DND-41 (cell line): ENCODE data around the gene P3R3URF.

Source experiments
- CTCF ChIP-seq: IDR thresholded peaks from 2 replicates; pipeline ENCODE4 v1.5.1; 2012; ENCODE audit warnings: borderline replicate concordance, low read length, moderate library complexity, mild to moderate bottlenecking; ENCODE audit not compliant: poor library complexity, severe bottlenecking; ENCODE audit errors: extremely low read depth
- EZH2 ChIP-seq: IDR thresholded peaks from 3 replicates; pipeline ENCODE4 v1.6.1; 2012; ENCODE audit warnings: borderline replicate concordance, low read depth, mild to moderate bottlenecking, moderate library complexity, low read length, inconsistent platforms; ENCODE audit not compliant: severe bottlenecking

GRCh38 chr1:46153732-46154131 is 22.6 kb downstream of the P3R3URF start:
- TF ChIP-seq CTCF (no peak), EZH2 (no peak)
